Femur (tissue), 1 donor: ENCODE results near the gene FGF3.

Experiments
- DNase-seq: peaks from one replicate; pipeline ENCODE4 v3.0.0-alpha.2; 2017

The FGF3 gene

DNA sequence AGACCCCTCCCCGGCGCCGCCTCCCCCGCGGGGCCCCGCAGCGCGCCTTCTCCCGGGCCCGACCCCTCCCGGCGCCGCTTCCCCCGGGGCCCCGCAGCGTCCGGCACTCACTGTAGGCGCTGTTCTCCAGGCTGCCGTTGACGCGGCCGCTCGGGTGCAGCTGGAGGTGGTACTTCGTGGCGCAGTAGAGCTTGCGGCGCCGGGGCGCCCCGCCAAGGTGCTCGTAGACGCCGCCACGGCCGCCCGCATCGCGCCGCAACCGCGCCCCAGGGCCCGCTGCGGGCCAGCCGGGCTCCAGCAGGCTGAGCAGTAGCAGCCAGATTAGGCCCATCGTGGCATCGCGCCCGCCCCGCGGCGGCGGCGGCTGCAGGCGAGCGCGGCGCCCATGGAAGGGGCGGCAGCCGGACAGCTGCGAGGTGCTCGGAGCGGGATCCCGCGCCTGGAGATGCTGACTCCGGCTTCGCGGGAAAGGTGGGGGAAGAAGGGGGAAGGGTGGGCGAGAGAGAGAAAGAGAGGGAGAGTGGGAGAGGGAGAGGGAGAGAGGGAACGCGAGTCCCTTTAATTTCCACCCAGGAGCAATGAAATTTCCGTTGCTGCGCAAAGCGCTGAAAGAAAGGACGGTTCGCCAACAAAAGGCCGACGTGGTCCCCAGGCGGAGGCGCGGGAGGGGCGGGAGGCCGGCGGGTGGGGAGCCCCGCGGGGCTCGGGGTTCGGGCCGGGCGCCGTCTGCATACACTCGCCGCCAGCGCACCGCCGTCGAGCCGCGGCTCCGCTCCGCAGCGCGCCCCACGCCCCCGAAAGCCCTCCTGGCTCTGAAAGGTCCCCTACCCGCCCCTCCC, at the start of gene FGF3:
TSS of gene FGF3 (minus strand) at position 814 of the 839 bp plus-strand sequence. CDS start at position 331, 483 bp downstream.
- no peak for DNase-seq

DNA sequence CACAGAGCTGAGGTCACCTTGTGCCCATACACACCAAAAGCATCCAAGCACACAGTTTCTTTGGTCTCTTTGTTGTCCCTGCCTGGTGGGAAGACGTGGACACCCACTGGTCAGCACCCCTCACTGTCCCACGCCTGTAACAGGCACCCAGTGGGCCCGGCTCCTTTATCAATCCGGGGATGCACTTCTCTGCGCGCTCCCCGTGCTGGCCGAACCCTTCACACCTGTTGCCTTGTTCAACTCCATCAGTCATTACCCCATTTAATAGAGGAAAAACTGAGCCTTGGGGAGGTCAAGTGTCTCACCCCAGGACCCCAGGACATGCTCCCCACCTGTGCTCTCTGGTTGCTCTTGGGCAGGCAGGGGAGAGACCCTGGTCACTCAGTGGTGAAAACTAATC, 49.7 kb upstream of the FGF3 start:
- no peak for DNase-seq

- peak; percentile 11 for DNase-seq
Observed at GRCh38 chr11:69868006-69868810, 49.0 kb upstream of the FGF3 start.

DNA sequence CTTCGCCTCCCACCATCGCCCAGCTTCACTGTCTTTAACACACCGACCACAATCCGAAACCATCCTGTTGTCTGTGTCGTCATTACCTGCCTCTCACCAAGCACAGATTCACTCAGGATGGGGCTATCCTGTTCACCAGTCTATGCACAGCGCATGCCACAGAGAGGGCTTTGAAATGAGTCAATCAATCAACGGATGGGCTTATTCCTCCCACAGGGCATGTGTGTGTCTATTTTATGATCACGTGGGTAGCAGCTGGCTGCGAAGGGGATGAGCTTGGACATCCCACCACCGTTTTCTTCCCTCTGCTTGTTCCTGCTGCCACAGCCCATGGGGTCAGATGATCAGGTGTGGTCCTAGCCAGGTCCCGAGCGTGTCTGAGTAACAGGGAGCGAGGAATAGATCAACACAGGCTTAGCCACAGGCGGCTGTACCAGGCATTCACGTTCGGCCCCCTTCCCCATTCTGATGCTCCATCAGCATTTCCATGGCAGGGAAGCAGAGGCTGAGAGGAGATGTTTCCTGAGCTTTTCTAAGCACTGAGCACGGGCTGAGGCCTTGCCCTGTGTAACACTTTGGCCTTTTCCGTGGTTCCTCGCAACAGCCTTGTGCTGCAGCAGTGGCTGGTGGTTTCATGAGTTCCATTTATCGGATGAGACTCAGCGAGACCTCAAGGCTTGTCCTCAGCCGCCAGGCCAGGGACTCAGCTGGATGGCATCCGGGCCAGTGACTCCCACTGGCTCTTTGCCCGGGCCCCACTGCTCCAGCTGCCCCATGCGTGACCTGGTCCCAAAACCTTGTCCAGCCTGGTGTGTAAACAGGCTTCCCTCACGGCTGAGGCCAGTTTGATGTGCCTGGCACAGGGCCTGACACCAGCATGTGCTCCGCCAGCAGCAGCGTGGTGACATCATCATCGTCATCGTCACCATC, 48.1 kb upstream of the FGF3 start:
- peak; percentile 19 for DNase-seq

GRCh38 chr11:69866648-69867047, 47.4 kb upstream of the FGF3 start:
- peak; percentile 1 for DNase-seq

- DNase-seq, result peak; percentile 10
Observed at GRCh38 chr11:69865707-69866106, 46.5 kb upstream of the FGF3 start.

DNA sequence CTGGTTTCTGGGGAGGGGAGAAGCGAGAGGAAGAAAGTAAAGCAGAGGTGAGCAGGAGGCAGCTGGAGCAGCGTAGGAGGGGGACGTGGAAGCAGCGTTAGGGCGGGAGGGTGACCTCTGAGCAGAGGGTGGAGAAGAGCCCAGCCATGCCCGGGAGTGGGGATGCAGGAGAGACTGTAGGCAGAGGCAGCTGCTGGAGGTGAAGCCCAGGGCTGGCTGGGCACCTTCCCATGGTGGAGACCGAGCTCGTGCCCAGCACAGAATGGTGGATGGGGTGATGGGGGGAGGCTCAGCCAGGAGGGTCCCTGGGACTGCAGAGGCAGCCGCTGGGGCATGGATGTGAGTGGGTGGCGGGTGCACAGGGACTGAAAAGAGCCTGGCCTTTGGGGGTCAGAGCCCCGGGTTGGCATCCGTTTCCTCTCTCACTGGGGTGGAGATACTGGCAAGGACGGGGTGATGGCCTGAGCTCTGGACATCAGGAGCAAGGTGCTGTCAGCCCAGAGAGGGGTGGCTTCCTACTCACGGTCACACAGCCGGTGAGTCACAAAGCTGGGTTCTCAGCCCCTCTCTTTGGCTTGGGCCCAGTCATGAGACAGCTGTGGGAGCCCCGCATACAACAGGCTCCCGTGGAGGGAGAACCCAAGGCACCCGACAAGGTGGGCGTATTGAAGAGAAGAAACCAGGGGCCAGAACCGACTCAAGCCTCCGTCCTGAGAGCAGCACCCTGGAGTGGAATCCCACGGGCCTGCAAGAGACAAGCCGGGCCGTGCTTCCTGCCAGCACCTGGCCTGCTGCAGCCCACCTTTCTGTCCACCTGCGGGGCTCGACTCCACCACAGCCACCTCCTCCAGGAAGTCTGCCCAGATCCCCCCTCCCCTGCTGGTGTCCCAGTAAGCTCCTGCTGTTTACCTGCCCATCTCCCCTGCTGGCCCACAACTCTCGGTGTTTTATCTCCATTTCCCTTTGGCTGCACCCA, 45.8 kb upstream of the FGF3 start:
- DNase-seq, result peak; percentile 5

DNA sequence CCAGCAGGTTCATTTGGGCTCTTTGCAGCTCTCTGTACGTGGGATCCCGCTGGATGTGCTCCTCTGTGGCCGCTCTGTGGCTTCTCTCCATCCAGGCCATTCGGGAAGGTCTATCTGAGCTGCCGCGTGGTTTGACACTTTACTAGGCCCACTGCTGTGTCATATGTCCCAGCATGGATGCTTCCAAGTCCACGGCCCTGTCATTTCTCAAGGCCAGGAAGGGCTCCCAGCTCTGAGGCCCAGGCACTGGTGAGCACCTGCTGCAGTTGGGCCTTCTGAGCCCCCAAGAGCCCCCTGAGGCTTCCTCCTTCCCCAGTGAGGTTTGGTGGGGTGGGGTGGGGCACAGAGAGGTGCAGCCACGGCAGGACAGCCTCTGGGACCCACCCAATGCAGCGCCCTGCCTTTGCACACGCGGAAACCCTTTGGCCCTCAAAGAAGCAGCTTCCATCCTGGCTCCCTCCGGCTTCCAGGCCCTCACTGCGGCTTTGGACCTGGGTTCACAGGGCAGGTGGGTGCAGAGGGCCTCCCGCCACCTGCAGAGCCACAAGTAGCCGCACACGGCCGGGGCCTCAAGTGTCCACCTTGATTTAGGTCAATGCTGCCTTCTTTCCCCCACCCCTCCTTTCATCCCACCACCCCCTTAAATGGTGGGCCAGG, 44.5 kb upstream of the FGF3 start:
- peak; percentile 8 for DNase-seq

- no peak for DNase-seq
Observed at GRCh38 chr11:69862797-69863543, 43.8 kb upstream of the FGF3 start.

DNA sequence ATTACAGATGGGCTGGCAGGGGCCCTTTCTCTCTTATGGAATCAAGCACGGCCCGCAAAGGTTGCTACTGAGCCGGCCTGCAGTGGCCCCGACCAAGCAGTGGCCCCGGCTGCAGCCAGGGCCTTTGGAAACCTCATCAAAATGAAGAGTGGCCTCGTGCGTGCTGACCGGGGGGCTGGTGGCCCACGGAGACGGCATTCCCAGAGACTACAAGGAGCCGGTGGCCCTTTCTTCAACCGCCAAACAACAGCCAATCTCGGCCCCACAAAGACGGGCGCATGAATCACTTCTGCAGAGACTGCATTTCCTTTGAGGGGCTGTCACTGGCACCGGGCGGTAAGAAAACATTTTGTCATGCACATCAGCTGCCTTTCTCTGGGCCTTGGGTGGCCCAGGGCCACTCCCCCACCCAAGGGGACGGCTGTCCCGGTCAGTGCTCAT, 43.1 kb upstream of the FGF3 start:
- no peak for DNase-seq

GRCh38 chr11:69861901-69862300, 42.7 kb upstream of the FGF3 start:
- no peak for DNase-seq

DNA sequence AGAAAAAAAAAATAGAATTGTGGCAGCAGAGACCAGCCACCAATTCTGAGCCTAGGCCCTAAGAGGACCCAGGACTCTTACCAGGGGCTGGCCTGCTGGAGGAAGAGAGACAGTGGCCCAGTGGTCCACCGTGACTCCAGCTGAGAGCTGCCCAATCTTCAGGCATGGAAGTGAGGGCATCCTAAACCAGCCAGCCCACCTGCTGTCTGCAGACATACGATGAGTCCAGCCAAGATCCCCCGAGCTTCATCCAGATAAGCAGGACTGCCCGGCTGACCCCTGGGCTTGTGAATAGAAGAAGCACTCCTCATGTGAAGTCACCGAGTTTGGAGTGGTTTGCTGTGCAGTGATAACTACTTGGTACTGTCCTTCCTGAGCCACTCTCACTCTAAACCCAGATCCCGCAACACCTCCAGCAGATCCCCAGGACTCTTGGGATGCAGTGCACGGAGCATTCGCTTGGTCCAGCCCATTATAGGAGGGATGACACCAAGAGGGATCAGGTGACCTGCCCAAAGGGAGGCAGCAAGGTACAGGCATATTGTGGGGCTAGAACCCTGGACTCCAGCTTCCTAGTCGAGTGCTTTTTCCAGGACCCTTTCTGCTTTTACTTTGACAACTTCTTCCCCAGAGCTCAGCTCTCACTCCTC, 41.7 kb upstream of the FGF3 start:
- DNase-seq, result no peak

GRCh38 chr11:69860244-69860643, 41.0 kb upstream of the FGF3 start:
- DNase-seq, result no peak

GRCh38 chr11:69859275-69859934, 40.2 kb upstream of the FGF3 start:
- no peak for DNase-seq

DNA sequence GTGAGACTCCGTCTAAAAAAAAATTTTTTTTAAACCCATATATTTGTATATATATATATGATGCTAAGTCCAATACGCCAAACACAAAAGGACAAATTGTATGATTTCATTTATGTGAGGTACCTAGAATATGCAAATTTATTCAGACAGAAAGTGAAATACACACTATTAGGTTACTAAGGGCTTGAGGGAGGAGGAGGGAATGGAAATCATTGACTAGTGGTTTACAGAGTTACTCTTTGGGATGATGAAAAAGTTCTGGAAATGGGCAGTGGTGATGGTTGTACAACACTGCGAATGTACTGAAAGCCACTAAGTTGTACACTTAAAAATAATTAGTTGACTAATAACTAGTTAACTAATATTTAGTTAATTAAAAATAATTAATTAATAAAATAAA, 36.2 kb upstream of the FGF3 start:
- no peak for DNase-seq

GRCh38 chr11:69854713-69855112, 35.5 kb upstream of the FGF3 start:
- no peak for DNase-seq

- no peak for DNase-seq
Observed at GRCh38 chr11:69852056-69852455, 32.8 kb upstream of the FGF3 start.

- DNase-seq, result no peak
Observed at GRCh38 chr11:69848201-69848600, 29.0 kb upstream of the FGF3 start.

- no peak for DNase-seq
Observed at GRCh38 chr11:69844396-69844795, 25.2 kb upstream of the FGF3 start.
